ENCODE measurements around the gene SELENBP1. TPM values are rescaled to one million over a fixed set of nuclear protein-coding genes. Genes with fewer than 3 reads are reported as not detected.
"Not testable (repeated sequence)": the region's sequence is repeated elsewhere in the genome, so short reads cannot be mapped to it uniquely, and the experiment has no call there.

The SELENBP1 gene
- total RNA-seq, 2 donors from 2014 or later = 41.8 to 67.6 TPM

GRCh38 chr1:151393583-151393982 is 21.1 kb upstream of the SELENBP1 start:
- H3K4me1 ChIP-seq (ENCODE audit: control insufficient read depth in 1 of 2, low read depth in 2 of 2) = no peaks in the 10 kb centered on the region
- no peaks in the 10 kb centered on the region for H3K36me3 ChIP-seq
- DNase-seq (ENCODE audit: low spot score) (no peak), ATAC-seq (ENCODE audit: insufficient number of reproducible peaks, low FRiP score, low read depth) (no peak)
- no peaks in the 10 kb centered on the region for H3K9me3 ChIP-seq
- no peak overlapping the region for H3K27ac ChIP-seq
- no peaks in the 10 kb centered on the region for H3K27me3 ChIP-seq (replicated peaks; ENCODE audit: insufficient read depth)
- H3K4me3 ChIP-seq = no peak overlapping the region
- TF ChIP-seq CTCF (IDR thresholded peaks at IDR 0.05) = no peak

GRCh38 chr1:151391079-151391563 is 18.6 kb upstream of the SELENBP1 start:
- TF ChIP-seq CTCF (IDR thresholded peaks at IDR 0.05) = no peak
- Histone ChIP-seq H3K36me3 (no peaks in the 10 kb centered on the region), H3K27me3 (replicated peaks; ENCODE audit: insufficient read depth) (no peaks in the 10 kb centered on the region), H3K4me3 (no peak overlapping the region), H3K27ac (no peak overlapping the region), H3K4me1 (ENCODE audit: control insufficient read depth in 1 of 2, low read depth in 2 of 2) (no peaks in the 10 kb centered on the region), H3K9me3 (no peaks in the 10 kb centered on the region)
- ATAC-seq (ENCODE audit: insufficient number of reproducible peaks, low FRiP score, low read depth) (no peak), DNase-seq (ENCODE audit: low spot score) (no peak)

- not testable (repeated sequence) for H3K36me3 ChIP-seq
These were observed 17.9 kb upstream of the SELENBP1 start for GRCh38 chr1:151390221-151391078.

GRCh38 chr1:151386002-151386401 is 13.5 kb upstream of the SELENBP1 start:
- Histone ChIP-seq H3K27me3 (replicated peaks; ENCODE audit: insufficient read depth) (no peaks in the 10 kb centered on the region), H3K36me3 (no peaks in the 10 kb centered on the region), H3K4me3 (no peak overlapping the region), H3K4me1 (ENCODE audit: control insufficient read depth in 1 of 2, low read depth in 2 of 2) (no peaks in the 10 kb centered on the region), H3K27ac (no peak overlapping the region), H3K9me3 (no peaks in the 10 kb centered on the region)
- ATAC-seq (ENCODE audit: insufficient number of reproducible peaks, low FRiP score, low read depth) (no peak), DNase-seq (ENCODE audit: low spot score) (no peak)
- no peak for TF ChIP-seq CTCF (IDR thresholded peaks at IDR 0.05)

More at GRCh38 chr1:151390221-151391078, 17.9 kb upstream of the SELENBP1 start:
- not testable (repeated sequence) for H3K4me1 ChIP-seq (ENCODE audit: control insufficient read depth in 1 of 2, low read depth in 2 of 2); ATAC-seq (ENCODE audit: insufficient number of reproducible peaks, low FRiP score, low read depth); H3K27ac ChIP-seq; H3K27me3 ChIP-seq (replicated peaks; ENCODE audit: insufficient read depth); H3K4me3 ChIP-seq; H3K9me3 ChIP-seq; DNase-seq (ENCODE audit: low spot score)

- H3K27ac ChIP-seq = no peak overlapping the region
- no peaks in the 10 kb centered on the region for H3K4me1 ChIP-seq (ENCODE audit: control insufficient read depth in 1 of 2, low read depth in 2 of 2)
- no peak for ATAC-seq (ENCODE audit: insufficient number of reproducible peaks, low FRiP score, low read depth)
- H3K9me3 ChIP-seq = no peaks in the 10 kb centered on the region
- no peak for DNase-seq (ENCODE audit: low spot score)
- H3K36me3 ChIP-seq = no peaks in the 10 kb centered on the region
- TF ChIP-seq CTCF (IDR thresholded peaks at IDR 0.05) = no peak
- H3K4me3 ChIP-seq = no peak overlapping the region
- no peaks in the 10 kb centered on the region for H3K27me3 ChIP-seq (replicated peaks; ENCODE audit: insufficient read depth)
These were observed 12.1 kb upstream of the SELENBP1 start for GRCh38 chr1:151384584-151384983.

All from thoracic aorta (tissue), 2 donors.